HUES6 (cell line): ENCODE measurements around the gene HDAC10.
A peak's percentile ranks its signal among the peaks of the same experiment; 100 is the strongest.

Experiments used
- H3K27ac ChIP-seq: 2 replicates; pipeline ENCODE4 v1.7.0; 2013; ENCODE audit warnings: low read depth, mild to moderate bottlenecking, low read length, inconsistent platforms
- H3K27me3 ChIP-seq: 2 replicates; pipeline ENCODE4 v1.6.1; 2013; ENCODE audit warnings: low read length; ENCODE audit not compliant: control insufficient read depth, insufficient read depth
- H3K36me3 ChIP-seq: 2 replicates; pipeline ENCODE4 v1.6.1; 2013; ENCODE audit warnings: low read length; ENCODE audit not compliant: control insufficient read depth, insufficient read depth
- H3K4me1 ChIP-seq: 2 replicates; pipeline ENCODE4 v1.6.1; 2013; ENCODE audit warnings: low read length; ENCODE audit not compliant: control insufficient read depth, insufficient read depth
- H3K4me3 ChIP-seq: 2 replicates; pipeline ENCODE4 v1.5.1; 2013; ENCODE audit warnings: low read depth, low read length
- H3K9ac ChIP-seq: one replicate; pipeline ENCODE4 v1.6.1; 2013; ENCODE audit warnings: mild to moderate bottlenecking, low read length
- H3K9me3 ChIP-seq: 2 replicates; pipeline ENCODE4 v1.6.1; 2013; ENCODE audit warnings: low read depth, low read length; ENCODE audit not compliant: control insufficient read depth, insufficient read depth

HDAC10 gene

DNA sequence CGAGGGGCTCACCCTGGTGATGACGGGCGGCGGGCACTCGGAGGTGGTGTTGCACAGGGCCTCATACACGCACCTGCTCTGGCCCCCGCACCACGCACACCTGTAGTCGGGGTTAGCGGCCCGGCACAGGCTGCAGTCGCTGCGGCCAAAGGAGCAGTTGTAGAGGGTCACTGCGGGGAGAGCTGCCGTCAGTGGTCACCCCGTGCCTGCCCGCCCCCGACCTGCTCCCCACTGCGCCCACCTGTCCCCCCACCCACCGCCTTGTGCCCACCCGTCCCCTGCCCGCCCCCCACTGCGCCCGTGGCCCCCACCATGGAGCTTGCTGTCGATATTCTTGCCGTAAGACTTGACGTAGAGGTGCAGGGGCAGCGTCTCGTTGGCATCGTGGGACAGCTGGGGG is 32.8 kb upstream of the HDAC10 start:
- Histone ChIP-seq H3K27ac (no peak overlapping the region), H3K9me3 (no peaks in the 10 kb centered on the region), H3K36me3 (peaks cover 80% of the 10 kb centered on the region), H3K9ac (no peak overlapping the region), H3K27me3 (no peaks in the 10 kb centered on the region), H3K4me1 (no peaks in the 10 kb centered on the region), H3K4me3 (no peak overlapping the region)

GRCh38 chr22:50282361-50283155 is 31.5 kb upstream of the HDAC10 start:
- no peaks in the 10 kb centered on the region for H3K4me1 ChIP-seq
- H3K27me3 ChIP-seq = no peaks in the 10 kb centered on the region
- no peak overlapping the region for H3K9ac ChIP-seq
- H3K27ac ChIP-seq = 0 out of 2 replicates have a peak overlapping the region, but pooled peaks have one; percentile 26
- H3K9me3 ChIP-seq = no peaks in the 10 kb centered on the region
- peaks cover 83% of the 10 kb centered on the region for H3K36me3 ChIP-seq
- H3K4me3 ChIP-seq = no peak overlapping the region

GRCh38 chr22:50281957-50282356 is 30.9 kb upstream of the HDAC10 start:
- Histone ChIP-seq H3K36me3 (peaks cover 84% of the 10 kb centered on the region), H3K27ac (no peak overlapping the region), H3K4me1 (no peaks in the 10 kb centered on the region), H3K9me3 (no peaks in the 10 kb centered on the region), H3K4me3 (no peak overlapping the region), H3K27me3 (no peaks in the 10 kb centered on the region), H3K9ac (no peak overlapping the region)

- Histone ChIP-seq H3K27me3 (no peaks in the 10 kb centered on the region), H3K4me1 (no peaks in the 10 kb centered on the region), H3K27ac (no peak overlapping the region), H3K9ac (no peak overlapping the region), H3K9me3 (peaks cover 3% of the 10 kb centered on the region; the same call in 1 of the 2 replicates), H3K36me3 (peaks cover 84% of the 10 kb centered on the region), H3K4me3 (no peak overlapping the region)
Observed at GRCh38 chr22:50281384-50281760, 30.3 kb upstream of the HDAC10 start.

DNA sequence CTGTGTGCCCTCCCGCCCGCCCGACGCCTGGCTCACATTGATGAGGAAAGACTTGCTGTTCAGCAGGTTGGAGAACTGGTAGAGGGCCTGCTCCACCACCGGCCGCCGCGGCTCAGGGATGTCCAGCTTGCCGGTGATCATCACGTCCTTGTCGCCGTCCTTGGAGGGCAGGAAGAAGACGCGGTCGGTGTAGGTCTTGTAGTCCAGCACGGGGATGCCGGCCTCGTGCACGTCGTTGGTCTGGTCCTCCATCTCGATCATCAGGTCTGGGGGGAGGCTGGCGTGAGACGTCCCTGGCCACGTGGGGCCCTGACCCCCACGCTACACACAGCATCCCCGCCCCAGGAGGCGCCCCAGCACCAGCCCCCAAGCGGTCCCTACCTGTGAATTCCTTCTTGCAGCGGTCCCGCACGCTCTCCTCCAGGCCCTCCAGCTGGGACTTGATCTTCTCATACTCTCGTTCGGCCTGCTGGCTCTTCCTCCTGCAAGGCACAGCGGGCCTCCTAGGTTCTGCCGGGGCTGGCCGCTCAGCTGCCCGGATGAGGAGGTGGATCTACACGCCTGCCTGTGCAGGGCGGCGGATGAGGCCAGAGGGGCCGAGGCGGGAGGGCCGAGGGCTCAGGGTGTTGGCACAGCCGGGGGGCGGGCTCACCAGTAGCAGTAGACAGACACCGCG is 29.8 kb upstream of the HDAC10 start:
- Histone ChIP-seq H3K9me3 (peaks cover 8% of the 10 kb centered on the region), H3K9ac (no peak overlapping the region), H3K4me3 (no peak overlapping the region), H3K36me3 (peaks cover 84% of the 10 kb centered on the region), H3K27me3 (no peaks in the 10 kb centered on the region), H3K27ac (no peak overlapping the region), H3K4me1 (no peaks in the 10 kb centered on the region)

- Histone ChIP-seq H3K9ac (no peak overlapping the region), H3K4me1 (no peaks in the 10 kb centered on the region), H3K27me3 (no peaks in the 10 kb centered on the region), H3K4me3 (no peak overlapping the region), H3K9me3 (peaks cover 9% of the 10 kb centered on the region), H3K36me3 (peaks cover 88% of the 10 kb centered on the region), H3K27ac (no peak overlapping the region)
Observed at GRCh38 chr22:50280022-50280707, 29.1 kb upstream of the HDAC10 start.

- Histone ChIP-seq H3K27me3 (no peaks in the 10 kb centered on the region), H3K9ac (no peak overlapping the region), H3K36me3 (peaks cover 88% of the 10 kb centered on the region), H3K9me3 (peaks cover 9% of the 10 kb centered on the region), H3K4me3 (no peak overlapping the region), H3K4me1 (no peaks in the 10 kb centered on the region), H3K27ac (no peak overlapping the region)
Observed at GRCh38 chr22:50278956-50279619, 28.0 kb upstream of the HDAC10 start.

DNA sequence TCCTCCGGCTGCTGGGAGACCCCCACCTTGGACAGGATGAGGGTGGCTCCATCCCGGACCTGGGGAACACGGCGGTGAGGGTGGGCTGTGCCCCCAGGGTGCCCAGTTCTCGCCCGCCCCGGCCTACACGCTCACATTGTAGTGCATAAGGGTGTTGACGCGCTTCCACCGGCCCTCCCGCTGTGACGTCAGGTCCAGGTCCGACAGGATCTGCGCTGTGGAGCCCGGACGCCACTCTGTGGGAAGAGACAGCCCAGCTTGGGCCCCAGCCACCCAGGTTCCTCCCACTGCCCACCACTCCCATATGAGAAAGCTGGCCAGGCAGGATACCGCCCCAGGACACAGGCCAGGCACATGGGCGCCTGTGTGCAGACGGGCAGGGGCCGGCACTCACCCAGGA is 27.4 kb upstream of the HDAC10 start:
- no peak overlapping the region for H3K4me3 ChIP-seq
- H3K27me3 ChIP-seq = no peaks in the 10 kb centered on the region
- H3K36me3 ChIP-seq = peaks cover 85% of the 10 kb centered on the region
- H3K27ac ChIP-seq = no peak overlapping the region
- no peaks in the 10 kb centered on the region for H3K4me1 ChIP-seq
- no peak overlapping the region for H3K9ac ChIP-seq
- H3K9me3 ChIP-seq = peaks cover 9% of the 10 kb centered on the region

DNA sequence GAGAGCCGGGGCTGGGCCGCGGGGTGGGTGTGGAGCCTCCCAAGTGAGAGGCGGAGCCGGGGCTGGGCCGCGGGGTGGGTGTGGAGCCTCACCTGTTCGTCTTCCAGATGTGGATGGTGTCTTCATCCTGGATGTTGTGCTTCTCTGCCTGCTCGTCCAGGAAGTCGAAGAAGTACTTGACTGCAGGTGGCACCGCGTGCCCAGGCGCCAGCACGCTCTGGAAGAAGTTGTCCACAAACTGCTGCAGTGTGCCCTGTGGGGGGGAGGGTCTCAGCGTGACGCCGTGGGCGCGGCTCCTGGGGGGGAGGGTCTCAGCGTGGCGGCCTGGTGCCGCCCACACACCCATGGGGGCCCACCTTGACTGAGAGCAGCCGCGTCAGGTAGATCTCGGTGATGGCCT is 26.7 kb upstream of the HDAC10 start:
- H3K27me3 ChIP-seq = 0 out of 2 replicates have a peak, but pooled peaks cover 2% of the 10 kb centered on the region
- no peak overlapping the region for H3K9ac ChIP-seq
- H3K27ac ChIP-seq = no peak overlapping the region
- no peaks in the 10 kb centered on the region; the same call in 1 of the 2 replicates for H3K4me1 ChIP-seq
- peaks cover 78% of the 10 kb centered on the region for H3K36me3 ChIP-seq
- no peak overlapping the region for H3K4me3 ChIP-seq
- H3K9me3 ChIP-seq = peaks cover 9% of the 10 kb centered on the region

- H3K36me3 ChIP-seq = peaks cover 62% of the 10 kb centered on the region
Observed at GRCh38 chr22:50276143-50276542, 25.1 kb upstream of the HDAC10 start.

More at GRCh38 chr22:50276143-50276542, 25.1 kb upstream of the HDAC10 start:
- no peak overlapping the region for H3K27ac ChIP-seq
- H3K27me3 ChIP-seq = peaks cover 13% of the 10 kb centered on the region
- no peak overlapping the region for H3K4me3 ChIP-seq
- no peak overlapping the region for H3K9ac ChIP-seq
- peaks cover 7% of the 10 kb centered on the region for H3K4me1 ChIP-seq
- peaks cover 9% of the 10 kb centered on the region for H3K9me3 ChIP-seq
